H1 (cell line): ENCODE results near the gene MBTPS2. TPM values are rescaled to one million over a fixed set of nuclear protein-coding genes. Genes with fewer than 3 reads are reported as not detected.

ENCODE experiments used
- CTCF ChIA-PET: fragments of 300-600 bp; sonication (Branson Sonifier 250); formaldehyde crosslinking; loops from one replicate; lab custom pipeline; 2021; ENCODE audit not compliant: partially characterized antibody; lab: Charles Lee
- POLR2A ChIA-PET: fragments of 300-600 bp; sonication (Branson Sonifier 250); formaldehyde crosslinking; loops from one replicate; lab custom pipeline; 2021; ENCODE audit warnings: inconsistent platforms; ENCODE audit not compliant: partially characterized antibody; lab: Charles Lee
- DNase-seq, 2 experiments: peaks; one replicate each; pipeline versions ENCODE4 v3.0.0 to v3.0.0-alpha.2; 2010 to 2022; ENCODE audit warnings: low spot score in 2 of 2, low read depth in 1 of 2, mixed read lengths in 1 of 2
- FAIRE-seq: peaks from 2 replicates; lab custom pipeline; 2011; peaks lifted over from hg19 to GRCh38; lab: Jason Lieb, UNC
- H2AFZ ChIP-seq: 2 replicates; pipeline ENCODE4 v1.8.1; 2012; ENCODE audit warnings: low read length, inconsistent platforms
- H2AK5ac ChIP-seq: 2 replicates; pipeline ENCODE4 v1.6.1; 2013; ENCODE audit warnings: low read depth, low read length
- H2BK120ac ChIP-seq: replicated peaks from 2 replicates; pipeline ENCODE3; 2013; ENCODE audit warnings: low read depth, low read length, inconsistent platforms
- H2BK12ac ChIP-seq: 2 replicates; pipeline ENCODE4 v1.6.1; 2013; ENCODE audit warnings: low read depth, low read length
- H2BK15ac ChIP-seq: 2 replicates; pipeline ENCODE4 v1.6.1; 2013; ENCODE audit warnings: low read length
- H2BK20ac ChIP-seq: 2 replicates; pipeline ENCODE4 v1.6.1; 2013; ENCODE audit warnings: low read length
- H2BK5ac ChIP-seq: 2 replicates; pipeline ENCODE4 v1.6.1; 2013; ENCODE audit warnings: low read depth, low read length
- H3K14ac ChIP-seq: 2 replicates; pipeline ENCODE4 v1.6.1; 2013; ENCODE audit warnings: inconsistent platforms; ENCODE audit not compliant: insufficient read length
- H3K18ac ChIP-seq: 2 replicates; pipeline ENCODE4 v1.6.1; 2013; ENCODE audit warnings: low read length; ENCODE audit errors: extremely low read depth
- H3K23ac ChIP-seq: 2 replicates; pipeline ENCODE4 v1.6.1; 2013; ENCODE audit warnings: inconsistent platforms; ENCODE audit not compliant: insufficient read length
- H3K23me2 ChIP-seq: 2 replicates; pipeline ENCODE4 v1.6.1; 2013; ENCODE audit warnings: low read depth, low read length
- H3K27ac ChIP-seq: 2 replicates; pipeline ENCODE4 v1.6.1; 2011; ENCODE audit warnings: low read depth, low read length, inconsistent platforms
- H3K27me3 ChIP-seq, 4 experiments: replicated peaks in 1 of 4; 1 replicate in 1 of 4; 2 replicates in 3 of 4; pipeline versions ENCODE4 v1.6.1 to v1.8.1; 2011 to 2013; ENCODE audit warnings: low read length in 3 of 4, mild to moderate bottlenecking in 3 of 4, inconsistent platforms in 2 of 4, mixed read lengths in 2 of 4, moderate library complexity in 1 of 4; ENCODE audit not compliant: control insufficient read depth in 3 of 4, insufficient read depth in 3 of 4; ENCODE audit errors: extremely low read depth in 1 of 4
- H3K36me3 ChIP-seq, 4 experiments: 2 replicates each; pipeline versions ENCODE4 v1.6.1 to v1.8.1; 2011 to 2013; ENCODE audit warnings: mild to moderate bottlenecking in 4 of 4, low read length in 3 of 4, moderate library complexity in 2 of 4, control low read depth in 1 of 4, inconsistent platforms in 1 of 4; ENCODE audit not compliant: insufficient read depth in 4 of 4, control insufficient read depth in 2 of 4
- H3K4ac ChIP-seq: replicated peaks from 2 replicates; pipeline ENCODE3; 2013; ENCODE audit warnings: low read length, low read depth, mixed read lengths, inconsistent platforms; ENCODE audit not compliant: insufficient read length
- H3K4me1 ChIP-seq, 4 experiments: replicated peaks in 1 of 4; 1 replicate in 1 of 4; 2 replicates in 3 of 4; pipeline versions ENCODE4 v1.6.1 to v1.8.1; 2011 to 2013; ENCODE audit warnings: low read length in 3 of 4, inconsistent platforms in 2 of 4, mixed read lengths in 1 of 4; ENCODE audit not compliant: insufficient read depth in 4 of 4, control insufficient read depth in 3 of 4
- H3K4me2 ChIP-seq, 2 experiments: 2 replicates each; pipeline versions ENCODE4 v1.6.1 to v1.8.1; 2011 to 2013; ENCODE audit warnings: low read depth in 2 of 2, low read length in 2 of 2, control low read depth in 1 of 2, inconsistent platforms in 1 of 2, mild to moderate bottlenecking in 1 of 2; ENCODE audit not compliant: insufficient read depth in 1 of 2
- H3K4me3 ChIP-seq, 4 experiments: fragments of 200-600, 300-600 bp in 1 of 4; sonication (generic), shearing (Covaris generic), sonication (Bioruptor Twin) in 1 of 4; 2 replicates each; pipeline versions ENCODE4 v1.5.1 to v1.8.1; 2011 to 2016; ENCODE audit warnings: low read length in 4 of 4, low read depth in 3 of 4, control low read depth in 2 of 4, inconsistent platforms in 2 of 4, mild to moderate bottlenecking in 2 of 4, mixed read lengths in 1 of 4, moderate library complexity in 1 of 4; ENCODE audit not compliant: insufficient read depth in 2 of 4; ENCODE audit errors: extremely low read depth in 1 of 4
- H3K56ac ChIP-seq: replicated peaks from 2 replicates; pipeline ENCODE3; 2013; ENCODE audit warnings: low read depth, mild to moderate bottlenecking, mixed read lengths, low read length, inconsistent platforms; ENCODE audit not compliant: insufficient read length
- H3K79me1 ChIP-seq: 2 replicates; pipeline ENCODE4 v1.6.1; 2013; ENCODE audit warnings: low read depth, low read length, control low read depth
- H3K79me2 ChIP-seq, 2 experiments: 2 replicates each; pipeline versions ENCODE4 v1.6.1 to v1.8.1; 2012 to 2013; ENCODE audit warnings: low read length in 2 of 2, mild to moderate bottlenecking in 2 of 2, inconsistent platforms in 1 of 2; ENCODE audit not compliant: insufficient read depth in 2 of 2, control insufficient read depth in 1 of 2
- H3K9ac ChIP-seq, 4 experiments: replicated peaks in 1 of 4; 1 replicate in 1 of 4; 2 replicates in 3 of 4; pipeline versions ENCODE4 v1.6.1 to v1.8.1; 2011 to 2013; ENCODE audit warnings: low read depth in 3 of 4, low read length in 3 of 4, control low read depth in 2 of 4, mild to moderate bottlenecking in 2 of 4, moderate library complexity in 2 of 4, inconsistent platforms in 1 of 4; ENCODE audit errors: extremely low read depth in 1 of 4
- H3K9me3 ChIP-seq, 2 experiments: 2 replicates each; pipeline versions ENCODE4 v1.6.1 to v1.8.1; 2012 to 2013; ENCODE audit warnings: mild to moderate bottlenecking in 2 of 2, moderate library complexity in 2 of 2, control low read depth in 1 of 2, inconsistent platforms in 1 of 2, low read depth in 1 of 2, low read length in 1 of 2, mixed read lengths in 1 of 2; ENCODE audit not compliant: insufficient read depth in 2 of 2
- H4K20me1 ChIP-seq, 2 experiments: replicated peaks in 1 of 2; 2 replicates each; pipeline versions ENCODE3 to v1.8.1; 2011 to 2013; ENCODE audit warnings: inconsistent platforms in 2 of 2, low read length in 2 of 2, mild to moderate bottlenecking in 1 of 2; ENCODE audit not compliant: insufficient read depth in 2 of 2, control insufficient read depth in 1 of 2
- H4K5ac ChIP-seq: 2 replicates; pipeline ENCODE4 v1.6.1; 2013; ENCODE audit warnings: low read length, low read depth, mixed read lengths, inconsistent platforms; ENCODE audit not compliant: insufficient read length
- H4K8ac ChIP-seq: 2 replicates; pipeline ENCODE4 v1.8.0; 2013; ENCODE audit warnings: mild to moderate bottlenecking, moderate library complexity, low read length, inconsistent platforms; ENCODE audit not compliant: insufficient read depth; ENCODE audit errors: extremely low read depth
- H4K91ac ChIP-seq: replicated peaks from 2 replicates; pipeline ENCODE3; 2013; ENCODE audit warnings: low read length, mixed read lengths, inconsistent platforms; ENCODE audit not compliant: insufficient read length
- ASH2L ChIP-seq: fragments of 200-600, 300-600 bp; sonication (generic); IDR thresholded peaks from one replicate; pipeline ENCODE4 v1.7.1; 2017; ENCODE audit warnings: low read length
- BACH1 ChIP-seq: IDR thresholded peaks from 2 replicates; pipeline ENCODE4 v1.6.1; 2012; ENCODE audit warnings: low read length, improper control_type of control experiment
- CREB1 ChIP-seq: IDR thresholded peaks from 2 replicates; pipeline ENCODE4 v1.6.1; 2012; ENCODE audit warnings: inconsistent platforms
- NANOG ChIP-seq: IDR thresholded peaks from 2 replicates; pipeline ENCODE4 v1.6.1; 2011; ENCODE audit warnings: low read length, low read depth, mild to moderate bottlenecking, inconsistent platforms; ENCODE audit not compliant: insufficient read depth, poor library complexity, severe bottlenecking
- POLR2A ChIP-seq, 2 experiments: IDR thresholded peaks; 1 replicate in 1 of 2; 2 replicates in 1 of 2; pipeline ENCODE4 v1.6.1; 2011; ENCODE audit warnings: low read depth in 2 of 2, low read length in 2 of 2, mild to moderate bottlenecking in 2 of 2; ENCODE audit errors: control extremely low read depth in 1 of 2
- RAD21 ChIP-seq, 2 experiments: IDR thresholded peaks in 1 of 2; conservative IDR thresholded peaks in 1 of 2; 2 replicates each; pipeline ENCODE4 v1.6.1; 2011; ENCODE audit warnings: low read depth in 2 of 2, low read length in 2 of 2, improper control_type of control experiment in 1 of 2, inconsistent platforms in 1 of 2, mild to moderate bottlenecking in 1 of 2, moderate library complexity in 1 of 2
- RFX5 ChIP-seq: IDR thresholded peaks from 2 replicates; pipeline ENCODE4 v1.6.1; 2011; ENCODE audit warnings: low read depth, low read length, improper control_type of control experiment, borderline replicate concordance
- SIN3A ChIP-seq, 2 experiments: IDR thresholded peaks in 1 of 2; conservative IDR thresholded peaks in 1 of 2; 2 replicates each; pipeline ENCODE4 v1.6.1; 2011 to 2012; ENCODE audit warnings: low read length in 2 of 2, improper control_type of control experiment in 1 of 2, low read depth in 1 of 2, mild to moderate bottlenecking in 1 of 2
- SP1 ChIP-seq: IDR thresholded peaks from 2 replicates; pipeline ENCODE4 v1.6.1; 2011; ENCODE audit warnings: low read depth, low read length
- TEAD4 ChIP-seq: IDR thresholded peaks from 2 replicates; pipeline ENCODE4 v1.6.1; 2012; ENCODE audit warnings: low read depth, low read length, inconsistent platforms, mixed read lengths
- WGBS, 2 experiments: shearing (Covaris generic) in 1 of 2; methylation state at CpG; one replicate each; pipeline versions ENCODE4 v1.1.6 to v1.1.7; 2013 to 2015; ENCODE audit warnings: low lambda C conversion rate in 2 of 2, mixed read lengths in 2 of 2, inconsistent platforms in 1 of 2, low coverage in 1 of 2, missing lambda C conversion rate in 1 of 2; ENCODE audit not compliant: insufficient replicate concordance in 2 of 2, insufficient coverage in 1 of 2, insufficient read length in 1 of 2; ENCODE audit errors: extremely low coverage in 1 of 2, missing lambda C conversion rate in 1 of 2; 5-methylcytosine and 5-hydroxymethylcytosine counted together
- polyA plus RNA-seq, 7 experiments: library from polyadenylated mRNA; depleted of rRNA in 3 of 7; stranded (reverse) in 5 of 7; unstranded in 2 of 7; fragments of >200 nt in 5 of 7; fragments of 200-250 nt in 2 of 7; gene quantifications; 1 replicate in 5 of 7; 2 replicates in 1 of 7; 4 replicates in 1 of 7; pipeline versions ENCODE4 v1.2.1 to v1.2.3, GENCODE V29; 2011 to 2013; ENCODE audit warnings: missing spikeins in 2 of 7, mixed read lengths in 2 of 7
- total RNA-seq: library from RNA; stranded (reverse); fragmentation: NEBNext Ultra II Directional; extraction: Animal tissue kit (Norgen Biotek cat#: 25700); gene quantifications from 2 replicates; pipeline ENCODE4 v1.2.1, GENCODE V29; 2021
- TF ChIP-seq, protein P1 (sequence below): IDR thresholded peaks from 2 replicates; pipeline ENCODE4 v1.6.1; 2011; ENCODE audit warnings: low read length, improper control_type of control experiment

The MBTPS2 gene
- total and polyA plus RNA-seq, 2 of the 8 experiments (the other 6 are each of a cell fraction or from before 2014, with no cell fraction given): 4.3 to 7.4 TPM

- ChIA-PET CTCF (interaction anchor here (0.6 kb wide), 1 partner anchor 172 kb away, joined by 3 read pairs; no protein-coding TSS in a partner anchor), POLR2A (no interaction called here)
- H4K91ac ChIP-seq: no peak overlapping the region
- no peak overlapping the region for H2BK5ac ChIP-seq
- H2BK15ac ChIP-seq: no peak overlapping the region
- no peak overlapping the region for H2BK120ac ChIP-seq
- H4K5ac ChIP-seq: no peak overlapping the region
- no peak overlapping the region for H3K56ac ChIP-seq
- no peaks in the 10 kb centered on the region for H3K27me3 ChIP-seq
- DNase-seq: no peak
- no peaks in the 10 kb centered on the region for H3K79me1 ChIP-seq
- H3K4me3 ChIP-seq: no peak overlapping the region
- H3K9ac ChIP-seq: no peak overlapping the region
- H2BK20ac ChIP-seq: no peak overlapping the region
- H2BK12ac ChIP-seq: no peak overlapping the region
- no peaks in the 10 kb centered on the region for H4K20me1 ChIP-seq
- no peak for FAIRE-seq
- no peak overlapping the region for H4K8ac ChIP-seq
- no peak overlapping the region for H3K14ac ChIP-seq
- WGBS, 2 experiments: 100% methylated on average over 1 of the region's 4 CpGs; no CpG with 5 or more reads in 1 of the 2 experiments
- H3K23ac ChIP-seq: no peak overlapping the region
- H2AK5ac ChIP-seq: no peak overlapping the region
- H3K9me3 ChIP-seq: no peaks in the 10 kb centered on the region
- H3K27ac ChIP-seq: no peak overlapping the region
- no peak for TF ChIP-seq RAD21 (IDR thresholded peaks at IDR 0.05 in 1 of 2, conservative IDR thresholded peaks at IDR 0.05 in 1 of 2; ENCODE audit: low read depth in 2 of 2, low read length in 2 of 2)
- no peak for TF ChIP-seq ASH2L
- TF ChIP-seq NANOG: no peak
- TF ChIP-seq SIN3A (conservative IDR thresholded peaks at IDR 0.05 in 1 of 2, IDR thresholded peaks at IDR 0.05 in 1 of 2; ENCODE audit: low read depth in 1 of 2, low read length in 2 of 2): no peak
- TF ChIP-seq, protein P1, sequence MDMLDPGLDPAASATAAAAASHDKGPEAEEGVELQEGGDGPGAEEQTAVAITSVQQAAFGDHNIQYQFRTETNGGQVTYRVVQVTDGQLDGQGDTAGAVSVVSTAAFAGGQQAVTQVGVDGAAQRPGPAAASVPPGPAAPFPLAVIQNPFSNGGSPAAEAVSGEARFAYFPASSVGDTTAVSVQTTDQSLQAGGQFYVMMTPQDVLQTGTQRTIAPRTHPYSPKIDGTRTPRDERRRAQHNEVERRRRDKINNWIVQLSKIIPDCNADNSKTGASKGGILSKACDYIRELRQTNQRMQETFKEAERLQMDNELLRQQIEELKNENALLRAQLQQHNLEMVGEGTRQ: no peak
- no peak for TF ChIP-seq RFX5
- TF ChIP-seq CREB1: no peak
- TF ChIP-seq SP1: no peak
- no peak for TF ChIP-seq TEAD4
- TF ChIP-seq POLR2A (IDR thresholded peaks at IDR 0.05; ENCODE audit: control extremely low read depth in 1 of 2, low read depth in 2 of 2, low read length in 2 of 2): no peak
- no peak for TF ChIP-seq BACH1
- H3K18ac ChIP-seq: no peak overlapping the region
- H3K4ac ChIP-seq: no peak overlapping the region
- H3K4me1 ChIP-seq: no peaks in the 10 kb centered on the region
- no peak overlapping the region for H2AFZ ChIP-seq
- no peaks in the 10 kb centered on the region for H3K36me3 ChIP-seq
- H3K4me2 ChIP-seq: no peak overlapping the region
- no peaks in the 10 kb centered on the region for H3K79me2 ChIP-seq
- no peaks in the 10 kb centered on the region for H3K23me2 ChIP-seq
Observed at GRCh38 chrX:21912989-21913388, 73.6 kb downstream of the MBTPS2 start.
